Activated naive CD4-positive, alpha-beta T cell treated with anti-CD3 and anti-CD28 coated beads, Interleukin-2, amount 50 U/mL, for 24 hours (primary cell): ENCODE measurements around the gene SAMD11.
"Not testable (repeated sequence)": the region's sequence is repeated elsewhere in the genome, so short reads cannot be mapped to it uniquely, and the experiment has no call there.

Source experiments
- H3K27ac Mint-ChIP-seq: one replicate; pipeline ENCODE4 v1.8.0; 2021; ENCODE audit warnings: mild to moderate bottlenecking, mixed read lengths
- H3K27me3 Mint-ChIP-seq: one replicate; pipeline ENCODE4 v1.8.0; 2021; ENCODE audit warnings: mixed read lengths
- H3K36me3 Mint-ChIP-seq: one replicate; pipeline ENCODE4 v1.8.0; 2021; ENCODE audit warnings: mixed read lengths
- H3K4me1 Mint-ChIP-seq: one replicate; pipeline ENCODE4 v1.8.0; 2021; ENCODE audit warnings: mixed read lengths
- H3K4me3 Mint-ChIP-seq: one replicate; pipeline ENCODE4 v1.8.0; 2021; ENCODE audit warnings: mild to moderate bottlenecking, mixed read lengths
- H3K9me3 Mint-ChIP-seq: one replicate; pipeline ENCODE4 v1.8.0; 2021; ENCODE audit warnings: mixed read lengths

SAMD11 gene

GRCh38 chr1:942411-942821, 18.7 kb downstream of the SAMD11 start:
- H3K9me3 Mint-ChIP-seq: no peaks in the 10 kb centered on the region
- H3K36me3 Mint-ChIP-seq: peaks cover 4% of the 10 kb centered on the region
- H3K27me3 Mint-ChIP-seq: peaks cover 11% of the 10 kb centered on the region
- H3K27ac Mint-ChIP-seq: no peak overlapping the region
- H3K4me1 Mint-ChIP-seq: peaks cover 5% of the 10 kb centered on the region
- H3K4me3 Mint-ChIP-seq: no peak overlapping the region

- Mint-ChIP-seq H3K9me3 (no peaks in the 10 kb centered on the region), H3K27me3 (peaks cover 8% of the 10 kb centered on the region), H3K4me3 (peak overlapping the region; percentile 39), H3K36me3 (peaks cover 4% of the 10 kb centered on the region), H3K4me1 (peaks cover 5% of the 10 kb centered on the region), H3K27ac (no peak overlapping the region)
These were observed 19.3 kb downstream of the SAMD11 start for GRCh38 chr1:942864-943533.

- no peak overlapping the region for H3K27ac Mint-ChIP-seq
- no peak overlapping the region for H3K4me3 Mint-ChIP-seq
- peaks cover 8% of the 10 kb centered on the region for H3K27me3 Mint-ChIP-seq
- peaks cover 5% of the 10 kb centered on the region for H3K4me1 Mint-ChIP-seq
- H3K9me3 Mint-ChIP-seq: no peaks in the 10 kb centered on the region
- H3K36me3 Mint-ChIP-seq: peaks cover 5% of the 10 kb centered on the region
These were observed 20.0 kb downstream of the SAMD11 start for GRCh38 chr1:943545-944340.

GRCh38 chr1:944341-945325, 20.9 kb downstream of the SAMD11 start:
- peaks cover 5% of the 10 kb centered on the region for H3K4me1 Mint-ChIP-seq
- H3K27me3 Mint-ChIP-seq: peaks cover 5% of the 10 kb centered on the region
- H3K27ac Mint-ChIP-seq: no peak overlapping the region
- no peak overlapping the region for H3K4me3 Mint-ChIP-seq
- peaks cover 6% of the 10 kb centered on the region for H3K36me3 Mint-ChIP-seq
- no peaks in the 10 kb centered on the region for H3K9me3 Mint-ChIP-seq

DNA sequence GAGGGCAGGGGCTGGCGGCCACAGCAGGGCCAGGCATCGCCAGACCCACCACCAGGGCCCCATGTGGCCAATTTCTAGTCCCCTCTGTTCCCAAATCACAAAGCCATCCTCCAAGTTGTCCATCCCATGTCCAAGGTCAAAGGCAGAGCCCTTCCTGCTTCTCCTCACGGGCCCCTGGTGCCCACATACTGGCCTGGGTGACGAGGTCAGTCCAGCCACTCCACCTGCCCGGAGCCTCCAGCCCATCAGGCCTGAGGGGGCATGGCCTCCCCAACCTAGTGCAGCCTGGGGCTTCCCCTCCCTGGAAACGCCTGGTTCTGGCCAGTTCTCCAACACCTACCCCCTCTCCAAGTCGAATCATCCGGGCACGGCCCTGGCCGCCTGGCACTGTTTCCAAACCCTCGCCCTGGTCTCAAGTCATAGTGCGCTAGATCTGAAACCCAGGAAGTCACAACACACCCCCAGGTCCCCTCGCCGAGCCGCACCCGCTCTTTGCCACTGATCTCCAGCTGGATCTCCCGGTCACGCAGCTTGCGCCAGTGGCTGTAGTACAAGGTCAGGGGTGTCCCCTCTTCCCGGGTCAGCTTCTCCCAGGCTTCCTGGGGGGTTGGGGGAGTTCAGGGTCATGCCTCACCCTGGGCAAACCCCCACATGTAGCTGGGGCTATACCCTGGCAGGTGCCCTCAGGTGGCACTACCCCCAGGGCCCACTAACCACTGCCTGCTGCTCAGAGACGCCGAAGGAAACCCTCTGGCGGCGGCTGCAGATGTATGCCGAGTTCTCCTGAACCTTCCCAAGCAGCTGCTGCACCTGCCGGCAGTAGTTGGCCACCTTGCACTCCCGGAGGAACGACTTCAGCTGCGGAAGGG, 22.2 kb downstream of the SAMD11 start:
- no peaks in the 10 kb centered on the region for H3K9me3 Mint-ChIP-seq
- H3K4me3 Mint-ChIP-seq: no peak overlapping the region
- peaks cover 5% of the 10 kb centered on the region for H3K4me1 Mint-ChIP-seq
- no peak overlapping the region for H3K27ac Mint-ChIP-seq
- H3K27me3 Mint-ChIP-seq: peaks cover 2% of the 10 kb centered on the region
- peaks cover 7% of the 10 kb centered on the region for H3K36me3 Mint-ChIP-seq

- peaks cover 11% of the 10 kb centered on the region for H3K36me3 Mint-ChIP-seq
- H3K27me3 Mint-ChIP-seq, H3K27ac Mint-ChIP-seq, H3K4me1 Mint-ChIP-seq, H3K9me3 Mint-ChIP-seq, H3K4me3 Mint-ChIP-seq: not testable (repeated sequence)
These were observed 23.1 kb downstream of the SAMD11 start for GRCh38 chr1:946811-947210.

- no peak overlapping the region for H3K4me3 Mint-ChIP-seq
- H3K4me1 Mint-ChIP-seq: no peaks in the 10 kb centered on the region
- no peaks in the 10 kb centered on the region for H3K27me3 Mint-ChIP-seq
- H3K9me3 Mint-ChIP-seq: no peaks in the 10 kb centered on the region
- peaks cover 11% of the 10 kb centered on the region for H3K36me3 Mint-ChIP-seq
- H3K27ac Mint-ChIP-seq: no peak overlapping the region
These were observed 24.2 kb downstream of the SAMD11 start for GRCh38 chr1:947958-948357.

GRCh38 chr1:950268-950667, 26.5 kb downstream of the SAMD11 start:
- H3K4me3 Mint-ChIP-seq: no peak overlapping the region
- no peaks in the 10 kb centered on the region for H3K4me1 Mint-ChIP-seq
- H3K27ac Mint-ChIP-seq: no peak overlapping the region
- no peaks in the 10 kb centered on the region for H3K9me3 Mint-ChIP-seq
- H3K27me3 Mint-ChIP-seq: no peaks in the 10 kb centered on the region
- peaks cover 15% of the 10 kb centered on the region for H3K36me3 Mint-ChIP-seq

DNA sequence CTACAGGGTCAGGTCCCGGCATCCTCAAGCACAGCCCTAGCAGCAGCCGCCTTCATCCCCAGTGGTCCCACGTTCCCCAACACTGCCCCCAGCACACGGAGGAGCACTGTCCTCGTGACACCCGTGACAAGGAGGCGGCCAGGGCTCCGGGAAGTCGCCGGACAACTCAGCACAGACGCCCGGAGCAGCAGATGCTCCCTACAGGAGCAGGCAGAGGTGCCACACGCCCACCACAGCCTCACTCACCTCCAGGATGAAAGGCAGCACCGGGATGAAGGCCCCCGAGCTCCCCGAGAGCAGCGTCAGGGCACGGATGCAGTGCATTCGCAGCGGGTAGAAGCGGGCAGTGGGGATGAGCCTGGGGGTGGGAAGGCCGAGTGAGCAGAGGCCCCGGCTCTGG, 27.2 kb downstream of the SAMD11 start:
- Mint-ChIP-seq H3K9me3 (no peaks in the 10 kb centered on the region), H3K27ac (no peak overlapping the region), H3K36me3 (peaks cover 17% of the 10 kb centered on the region), H3K27me3 (no peaks in the 10 kb centered on the region), H3K4me3 (no peak overlapping the region), H3K4me1 (no peaks in the 10 kb centered on the region)

GRCh38 chr1:951364-951763, 27.6 kb downstream of the SAMD11 start:
- Mint-ChIP-seq H3K9me3 (no peaks in the 10 kb centered on the region), H3K27ac (no peak overlapping the region), H3K36me3 (peaks cover 17% of the 10 kb centered on the region), H3K4me1 (no peaks in the 10 kb centered on the region), H3K27me3 (no peaks in the 10 kb centered on the region), H3K4me3 (no peak overlapping the region)

- Mint-ChIP-seq H3K4me1 (peaks cover under 1% of the 10 kb centered on the region), H3K27ac (no peak overlapping the region), H3K27me3 (no peaks in the 10 kb centered on the region), H3K36me3 (peaks cover 17% of the 10 kb centered on the region), H3K9me3 (no peaks in the 10 kb centered on the region), H3K4me3 (no peak overlapping the region)
These were observed 28.5 kb downstream of the SAMD11 start for GRCh38 chr1:952201-952600.

DNA sequence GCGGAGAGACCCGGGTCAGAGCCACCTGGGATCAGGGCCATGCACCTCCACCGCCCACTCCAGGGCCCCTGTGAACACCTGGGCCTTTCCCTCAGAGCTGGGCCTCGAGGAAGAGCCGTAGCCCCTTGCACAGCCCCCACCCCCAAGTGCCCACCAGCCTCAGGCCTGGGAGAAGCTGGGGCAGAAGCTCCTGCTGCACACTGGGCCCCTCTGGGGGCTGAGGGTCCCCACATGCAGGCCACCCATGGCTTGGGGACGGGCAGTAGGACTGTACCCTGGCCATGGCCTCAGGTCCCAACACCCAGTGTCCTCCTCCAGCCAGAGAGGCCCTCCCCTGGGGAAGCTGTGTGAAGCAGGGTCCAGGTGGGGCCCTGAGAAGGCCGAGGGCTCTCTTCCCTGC, 28.9 kb downstream of the SAMD11 start:
- H3K4me1 Mint-ChIP-seq: peaks cover 4% of the 10 kb centered on the region
- H3K36me3 Mint-ChIP-seq: peaks cover 18% of the 10 kb centered on the region
- H3K27me3 Mint-ChIP-seq: no peaks in the 10 kb centered on the region
- no peak overlapping the region for H3K4me3 Mint-ChIP-seq
- no peak overlapping the region for H3K27ac Mint-ChIP-seq
- H3K9me3 Mint-ChIP-seq: no peaks in the 10 kb centered on the region

DNA sequence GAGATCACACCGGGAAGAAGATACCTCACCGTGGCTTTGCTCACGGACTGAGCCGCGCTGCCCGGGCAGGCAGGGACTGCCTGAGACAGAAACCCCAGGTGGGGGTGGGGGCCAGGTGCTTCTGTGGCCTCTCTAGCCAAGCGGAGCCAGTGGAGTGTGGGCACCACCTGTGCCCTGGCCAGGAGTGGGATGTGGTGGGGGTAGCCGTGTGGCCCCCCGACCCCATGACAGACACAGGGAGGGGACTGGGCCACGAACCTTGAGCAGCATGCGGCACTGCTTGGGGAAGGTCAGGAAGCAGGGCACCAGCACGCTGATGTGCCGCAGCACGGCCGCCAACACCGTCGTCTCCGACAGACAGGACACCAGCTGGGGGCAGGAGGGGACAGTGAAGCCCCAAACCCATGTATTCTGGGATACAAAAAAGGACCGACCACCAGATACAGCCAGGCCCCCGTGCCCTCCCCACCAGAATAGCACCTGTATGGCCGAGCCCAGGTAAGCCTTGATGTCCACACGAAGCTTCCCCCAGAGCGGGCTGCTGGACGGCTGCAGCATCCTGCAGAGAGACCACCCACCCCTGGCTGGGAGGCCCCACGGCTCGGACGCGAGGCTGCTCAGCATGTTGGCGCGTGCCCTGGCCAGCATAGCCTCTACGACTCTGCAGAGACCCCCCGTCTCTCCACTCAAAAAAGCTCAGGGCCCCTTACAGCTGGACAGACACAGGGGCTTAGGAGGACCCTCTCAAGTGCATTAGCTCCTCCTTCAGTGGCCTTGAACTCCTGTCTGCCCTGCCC, 30.0 kb downstream of the SAMD11 start:
- Mint-ChIP-seq H3K4me1 (peaks cover 13% of the 10 kb centered on the region), H3K27me3 (no peaks in the 10 kb centered on the region), H3K27ac (no peak overlapping the region)

GRCh38 chr1:954927-955326, 31.2 kb downstream of the SAMD11 start:
- Mint-ChIP-seq H3K27me3 (no peaks in the 10 kb centered on the region), H3K27ac (no peak overlapping the region), H3K4me3 (no peak overlapping the region), H3K4me1 (peaks cover 13% of the 10 kb centered on the region), H3K9me3 (no peaks in the 10 kb centered on the region), H3K36me3 (peaks cover 20% of the 10 kb centered on the region)

More for the DNA sequence above, 30.0 kb downstream of the SAMD11 start:
- H3K4me3 Mint-ChIP-seq: no peak overlapping the region
- peaks cover 21% of the 10 kb centered on the region for H3K36me3 Mint-ChIP-seq
- H3K9me3 Mint-ChIP-seq: no peaks in the 10 kb centered on the region
